CD4-positive, alpha-beta T cell (primary cell): ENCODE results near the gene SH3BP1. TPM values are rescaled to one million over a fixed set of nuclear protein-coding genes. Genes with fewer than 3 reads are reported as not detected.

ENCODE experiments used
- ATAC-seq: fragments of 200-7000 bp; cut with Tn5 transposase; one replicate; pipeline ENCODE4 v1.10.0; 2022; ENCODE audit warnings: mild to moderate bottlenecking; ENCODE audit not compliant: poor library complexity
- CTCF ChIA-PET: fragments of 350-600 bp; sonication (Branson Sonifier 250); formaldehyde crosslinking; loops from one replicate; lab custom pipeline; 2021; ENCODE audit warnings: antibody characterized with exemption, inconsistent platforms; lab: Charles Lee
- POLR2A ChIA-PET: fragments of 350-600 bp; sonication (Branson Sonifier 250); formaldehyde crosslinking; loops from one replicate; lab custom pipeline; 2021; ENCODE audit warnings: antibody characterized with exemption, inconsistent platforms; lab: Charles Lee
- DNase-seq, 14 experiments: peaks; one replicate each; pipeline ENCODE4 v3.0.0-alpha.2; 2013 to 2020; ENCODE audit warnings: mixed read lengths in 2 of 14
- H3K27ac ChIP-seq, 2 donors: one replicate each; pipeline versions ENCODE4 v1.5.1 to v1.7.0; 2013; ENCODE audit warnings: low read length in 2 of 2, low read depth in 1 of 2, mild to moderate bottlenecking in 1 of 2
- H3K27me3 ChIP-seq, 2 experiments: 1 replicate in 1 of 2; 2 replicates in 1 of 2; pipeline versions ENCODE4 v1.6.1 to v1.7.0; 2013; ENCODE audit warnings: low read length in 2 of 2, control low read depth in 1 of 2, mild to moderate bottlenecking in 1 of 2, moderate library complexity in 1 of 2; ENCODE audit not compliant: insufficient read depth in 2 of 2, control insufficient read depth in 1 of 2
- H3K36me3 ChIP-seq: one replicate; pipeline ENCODE4 v1.6.1; 2013; ENCODE audit warnings: low read length, control low read depth; ENCODE audit not compliant: insufficient read depth
- H3K4me1 ChIP-seq: one replicate; pipeline ENCODE4 v1.6.1; 2013; ENCODE audit warnings: low read length, control low read depth; ENCODE audit not compliant: insufficient read depth
- H3K4me3 ChIP-seq: one replicate; pipeline ENCODE4 v1.5.1; 2013; ENCODE audit warnings: mild to moderate bottlenecking, low read length, moderate library complexity
- H3K9me3 ChIP-seq, 2 experiments: 1 replicate in 1 of 2; 2 replicates in 1 of 2; pipeline versions ENCODE4 v1.6.1 to v1.7.0; 2013; ENCODE audit warnings: low read length in 2 of 2, mild to moderate bottlenecking in 2 of 2, control low read depth in 1 of 2, moderate library complexity in 1 of 2; ENCODE audit not compliant: control insufficient read depth in 1 of 2, insufficient read depth in 1 of 2
- H3K27ac Mint-ChIP-seq: one replicate; pipeline ENCODE4 v1.8.0; 2020; ENCODE audit warnings: mixed read lengths
- H3K27me3 Mint-ChIP-seq: one replicate; pipeline ENCODE4 v1.8.0; 2021; ENCODE audit warnings: mixed read lengths
- H3K36me3 Mint-ChIP-seq: one replicate; pipeline ENCODE4 v1.8.0; 2021; ENCODE audit warnings: low read depth, mixed read lengths
- H3K4me1 Mint-ChIP-seq: one replicate; pipeline ENCODE4 v1.8.0; 2021; ENCODE audit warnings: low read depth, mixed read lengths
- H3K4me3 Mint-ChIP-seq: one replicate; pipeline ENCODE4 v1.8.0; 2020; ENCODE audit warnings: mild to moderate bottlenecking, mixed read lengths
- H3K9me3 Mint-ChIP-seq: one replicate; pipeline ENCODE4 v1.8.0; 2020; ENCODE audit warnings: mixed read lengths
- intact Hi-C, 2 experiments: fragments of 100-400 bp; cut with DNase I in 1 of 2; cut with micrococcal nuclease in 1 of 2; formaldehyde crosslinking; loops; one replicate each; pipeline versions ENCODE4 v1.15.1 to v1.9.0; 2023 to 2025; cut with DNase I, micrococcal nuclease
- total RNA-seq, 174 experiments: library from RNA in 2 of 174; stranded (reverse) in 2 of 174; gene quantifications; one replicate each; pipeline ENCODE4 v1.2.3 and lab custom pipeline; 2021 to 2026
- TF ChIP-seq, protein P1 (sequence below): fragments of 200-600 bp; IDR thresholded peaks from one replicate; pipeline ENCODE4 v1.8.0; 2022; ENCODE audit warnings: antibody characterized with exemption, mild to moderate bottlenecking

Gene SH3BP1
- total RNA-seq, 2 experiments from 2014 or later: 46.9 to 49.0 TPM

GRCh38 chr22:37703906-37704305, 64.4 kb downstream of the SH3BP1 start:
- CTCF ChIA-PET: interaction anchor here (0.7 to 0.8 kb wide), 2 partner anchors 159 to 1060 kb away, joined by 4 read pairs; no protein-coding TSS in a partner anchor
- ATAC-seq: no peak
- Histone ChIP-seq H3K4me3 (no peak overlapping the region), H3K27me3 (no peaks in the 10 kb centered on the region), H3K36me3 (no peaks in the 10 kb centered on the region), H3K4me1 (peaks cover 3% of the 10 kb centered on the region), H3K27ac (no peak overlapping the region), H3K9me3 (no peaks in the 10 kb centered on the region)
- intact Hi-C loops: no loop called here
- TF ChIP-seq, protein P1, sequence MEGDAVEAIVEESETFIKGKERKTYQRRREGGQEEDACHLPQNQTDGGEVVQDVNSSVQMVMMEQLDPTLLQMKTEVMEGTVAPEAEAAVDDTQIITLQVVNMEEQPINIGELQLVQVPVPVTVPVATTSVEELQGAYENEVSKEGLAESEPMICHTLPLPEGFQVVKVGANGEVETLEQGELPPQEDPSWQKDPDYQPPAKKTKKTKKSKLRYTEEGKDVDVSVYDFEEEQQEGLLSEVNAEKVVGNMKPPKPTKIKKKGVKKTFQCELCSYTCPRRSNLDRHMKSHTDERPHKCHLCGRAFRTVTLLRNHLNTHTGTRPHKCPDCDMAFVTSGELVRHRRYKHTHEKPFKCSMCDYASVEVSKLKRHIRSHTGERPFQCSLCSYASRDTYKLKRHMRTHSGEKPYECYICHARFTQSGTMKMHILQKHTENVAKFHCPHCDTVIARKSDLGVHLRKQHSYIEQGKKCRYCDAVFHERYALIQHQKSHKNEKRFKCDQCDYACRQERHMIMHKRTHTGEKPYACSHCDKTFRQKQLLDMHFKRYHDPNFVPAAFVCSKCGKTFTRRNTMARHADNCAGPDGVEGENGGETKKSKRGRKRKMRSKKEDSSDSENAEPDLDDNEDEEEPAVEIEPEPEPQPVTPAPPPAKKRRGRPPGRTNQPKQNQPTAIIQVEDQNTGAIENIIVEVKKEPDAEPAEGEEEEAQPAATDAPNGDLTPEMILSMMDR: no peak
- DNase-seq: no peak
- POLR2A ChIA-PET: no interaction called here
- Mint-ChIP-seq H3K9me3 (no peaks in the 10 kb centered on the region), H3K27me3 (no peaks in the 10 kb centered on the region), H3K27ac (no peak overlapping the region), H3K4me3 (no peak overlapping the region), H3K4me1 (no peaks in the 10 kb centered on the region), H3K36me3 (no peaks in the 10 kb centered on the region)

DNA sequence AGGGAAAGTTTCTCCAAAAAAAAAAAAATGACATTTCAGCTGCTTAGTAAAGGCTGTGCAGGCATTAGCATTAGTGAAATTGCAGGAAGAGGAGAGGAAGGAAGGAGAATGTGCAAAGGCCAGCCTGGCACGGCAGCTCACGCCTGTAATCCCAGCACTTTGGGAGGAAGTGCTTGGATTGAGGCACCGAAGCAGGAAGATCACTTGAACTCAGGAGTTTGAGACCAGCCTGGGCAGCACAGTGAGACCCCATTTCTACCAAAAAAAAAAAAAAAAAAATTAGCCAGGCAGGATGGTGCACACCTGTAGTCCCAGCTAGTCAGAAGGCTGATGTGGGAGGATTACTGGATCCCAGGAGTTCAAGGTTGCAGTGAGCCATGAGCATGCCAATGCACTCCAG, 65.2 kb downstream of the SH3BP1 start:
- H3K27ac Mint-ChIP-seq: no peak overlapping the region
- intact Hi-C loops: no loop called here
- peaks cover 3% of the 10 kb centered on the region for H3K4me1 ChIP-seq

GRCh38 chr22:37705205-37705604, 65.7 kb downstream of the SH3BP1 start:
- Histone ChIP-seq H3K4me3 (no peak overlapping the region), H3K27me3 (no peaks in the 10 kb centered on the region), H3K9me3 (no peaks in the 10 kb centered on the region), H3K36me3 (no peaks in the 10 kb centered on the region), H3K27ac (no peak overlapping the region), H3K4me1 (peaks cover 3% of the 10 kb centered on the region)
- POLR2A ChIA-PET: no interaction called here
- Mint-ChIP-seq H3K9me3 (no peaks in the 10 kb centered on the region), H3K4me1 (no peaks in the 10 kb centered on the region), H3K4me3 (no peak overlapping the region), H3K27ac (no peak overlapping the region), H3K27me3 (no peaks in the 10 kb centered on the region), H3K36me3 (no peaks in the 10 kb centered on the region)
- no peak for ATAC-seq
- intact Hi-C loops: no loop called here
- CTCF ChIA-PET: no interaction called here
- TF ChIP-seq, protein P1: no peak
- DNase-seq: no peak

More for the DNA sequence above, 65.2 kb downstream of the SH3BP1 start:
- H3K36me3 ChIP-seq: no peaks in the 10 kb centered on the region
- Mint-ChIP-seq H3K27me3 (no peaks in the 10 kb centered on the region), H3K36me3 (no peaks in the 10 kb centered on the region), H3K4me1 (no peaks in the 10 kb centered on the region), H3K4me3 (no peak overlapping the region), H3K9me3 (no peaks in the 10 kb centered on the region)
- no peak overlapping the region for H3K4me3 ChIP-seq
- TF ChIP-seq, protein P1: no peak
- no peaks in the 10 kb centered on the region for H3K9me3 ChIP-seq
- no peaks in the 10 kb centered on the region for H3K27me3 ChIP-seq
- DNase-seq (no peak), ATAC-seq (no peak)
- ChIA-PET POLR2A (no interaction called here), CTCF (no interaction called here)
- H3K27ac ChIP-seq: no peak overlapping the region

Other genes starting within 250 kb of the SH3BP1 start
- under 1 TPM; 0.05 to 0.20 TPM for gene ELFN2, start 212.2 kb upstream of the SH3BP1 start, total RNA-seq
- 10 to 100 TPM; 85.1 to 89.9 TPM for gene MFNG, start 153.3 kb upstream of the SH3BP1 start, total RNA-seq
- under 1 TPM; 0.20 to 0.63 TPM for gene CARD10, start 120.3 kb upstream of the SH3BP1 start, total RNA-seq
- gene CDC42EP1, start 79.2 kb upstream of the SH3BP1 start, total RNA-seq: not detected
- 1 to 10 TPM; 2.6 to 3.0 TPM for gene LGALS2, start 59.6 kb upstream of the SH3BP1 start, total RNA-seq
- 10 to 100 TPM; 57.0 to 60.9 TPM for gene GGA1, start 30.8 kb upstream of the SH3BP1 start, total RNA-seq
- 1 to 10 TPM; 1.5 TPM for gene PDXP, start 19.1 kb downstream of the SH3BP1 start, total RNA-seq
- gene LGALS1, start 36.0 kb downstream of the SH3BP1 start, total RNA-seq: 10 to 100 TPM; 85.1 to 93.7 TPM
- 10 to 100 TPM; 24.3 to 26.2 TPM for gene NOL12, start 46.7 kb downstream of the SH3BP1 start, total RNA-seq
- gene TRIOBP, start 57.4 kb downstream of the SH3BP1 start, total RNA-seq: 10 to 100 TPM in 1 of 2 experiments, 1 to 10 TPM in 1; 9.0 to 10.1 TPM
- 1 to 10 TPM; 1.4 to 1.8 TPM for gene GCAT, start 168.3 kb downstream of the SH3BP1 start, total RNA-seq
- not detected for gene GALR3, start 183.7 kb downstream of the SH3BP1 start, total RNA-seq
- gene ANKRD54, start 204.7 kb downstream of the SH3BP1 start, total RNA-seq: 10 to 100 TPM; 18.3 to 20.6 TPM
- 100 to 1,000 TPM; 525 to 541 TPM for gene EIF3L, start 209.8 kb downstream of the SH3BP1 start, total RNA-seq